HepG2 (cell line): ENCODE measurements around the gene MFSD11. TPM values are rescaled to one million over a fixed set of nuclear protein-coding genes. Genes with fewer than 3 reads are reported as not detected.

ENCODE experiments used
- AHDC1 ChIP-seq: sonication (generic); formaldehyde crosslinking; IDR thresholded peaks from 2 replicates; pipeline ENCODE4 v1.5.1; 2020; ENCODE audit warnings: mild to moderate bottlenecking, missing genetic modification reagents, borderline replicate concordance
- CBX1 ChIP-seq: IDR thresholded peaks from one replicate; pipeline ENCODE4 v1.6.1; 2016; ENCODE audit warnings: antibody characterized with exemption, low read depth
- GRHL1 ChIP-seq: sonication (generic); formaldehyde crosslinking; conservative IDR thresholded peaks from 2 replicates; pipeline ENCODE4 v1.8.0; 2022; ENCODE audit warnings: missing genetic modification reagents
- MTA1 ChIP-seq: sonication (generic); formaldehyde crosslinking; IDR thresholded peaks from 2 replicates; pipeline ENCODE4 v1.4.0; 2020; ENCODE audit warnings: missing genetic modification reagents, mild to moderate bottlenecking, borderline replicate concordance
- RFX3 ChIP-seq: IDR thresholded peaks from 2 replicates; pipeline ENCODE4 v1.6.1; 2016; ENCODE audit warnings: missing biosample characterization, missing genetic modification reagents
- TCF7 ChIP-seq: sonication (generic); IDR thresholded peaks from 2 replicates; pipeline ENCODE4 v1.6.1; 2016; ENCODE audit warnings: antibody characterized with exemption, low read depth
- ZKSCAN5 ChIP-seq: sonication (generic); formaldehyde crosslinking; IDR thresholded peaks from 2 replicates; pipeline ENCODE4 v1.5.1; 2020; ENCODE audit warnings: mild to moderate bottlenecking, missing genetic modification reagents
- ZNF121 ChIP-seq: sonication (generic); formaldehyde crosslinking; IDR thresholded peaks from 2 replicates; pipeline ENCODE4 v1.5.0; 2020; ENCODE audit warnings: mild to moderate bottlenecking, missing genetic modification reagents
- ZNF136 ChIP-seq: sonication (generic); formaldehyde crosslinking; IDR thresholded peaks from 2 replicates; pipeline ENCODE4 v1.8.1; 2022; ENCODE audit warnings: low read depth, mild to moderate bottlenecking, moderate library complexity, missing genetic modification reagents
- ZNF335 ChIP-seq: sonication (generic); formaldehyde crosslinking; IDR thresholded peaks from 2 replicates; pipeline ENCODE4 v1.4.0; 2020; ENCODE audit warnings: missing genetic modification reagents
- ZNF367 ChIP-seq: sonication (generic); formaldehyde crosslinking; IDR thresholded peaks from 2 replicates; pipeline ENCODE4 v1.4.0; 2020; ENCODE audit warnings: missing genetic modification reagents, borderline replicate concordance
- ZNF432 ChIP-seq: sonication (generic); formaldehyde crosslinking; IDR thresholded peaks from 2 replicates; pipeline ENCODE4 v1.5.0; 2020; ENCODE audit warnings: missing genetic modification reagents, mild to moderate bottlenecking, borderline replicate concordance
- ZNF597 ChIP-seq: sonication (generic); formaldehyde crosslinking; IDR thresholded peaks from 2 replicates; pipeline ENCODE4 v1.5.0; 2020; ENCODE audit warnings: missing genetic modification reagents
- ZNF768 ChIP-seq: sonication (generic); formaldehyde crosslinking; IDR thresholded peaks from 2 replicates; pipeline ENCODE4 v1.4.0; 2020; ENCODE audit warnings: missing genetic modification reagents
- ZSCAN25 ChIP-seq: sonication (generic); formaldehyde crosslinking; IDR thresholded peaks from 2 replicates; pipeline ENCODE4 v1.8.0; 2022; ENCODE audit warnings: mild to moderate bottlenecking, missing genetic modification reagents
- polyA plus RNA-seq, 8 experiments: library from polyadenylated mRNA; depleted of rRNA in 3 of 8; stranded (reverse) in 7 of 8; unstranded in 1 of 8; fragments of >200 nt; fragmentation: Illumina TruSeq in 4 of 8; extraction: Trizol in 4 of 8; gene quantifications; 2 replicates each; pipeline versions ENCODE4 v1.2.1 to v1.2.3, GENCODE V29; 2011 to 2016; ENCODE audit warnings: low read depth in 4 of 8, missing spikeins in 1 of 8, mixed read lengths in 1 of 8; ENCODE audit not compliant: insufficient read depth in 1 of 8
- total RNA-seq, 5 experiments: library from RNA; depleted of rRNA; stranded (reverse); fragments of >200 nt; fragmentation: Illumina TruSeq; extraction: Trizol; gene quantifications; 2 replicates each; pipeline ENCODE4 v1.2.3, GENCODE V29; 2016; ENCODE audit warnings: low read depth in 1 of 5
- TF ChIP-seq, protein P1 (sequence below): sonication (generic); formaldehyde crosslinking; IDR thresholded peaks from 2 replicates; pipeline ENCODE4 v1.4.0; 2020; ENCODE audit warnings: missing genetic modification reagents
- TF ChIP-seq, protein P2 (sequence below): sonication (generic); formaldehyde crosslinking; IDR thresholded peaks from 2 replicates; pipeline ENCODE4 v1.4.0; 2020; ENCODE audit warnings: mild to moderate bottlenecking, missing genetic modification reagents

MFSD11 gene
- total and polyA plus RNA-seq, 2 of the 13 experiments (the other 11 are each of a cell fraction or from before 2014, with no cell fraction given): 26.1 to 36.3 TPM

- TF ChIP-seq GRHL1 (CRISPR knock-in tag) (no peak), ZKSCAN5 (CRISPR knock-in tag) (no peak), ZNF367 (CRISPR knock-in tag) (no peak), MTA1 (peak; percentile 83; the same call in 1 of the 2 replicates), ZNF768 (CRISPR knock-in tag) (no peak), ZSCAN25 (CRISPR knock-in tag) (peak; percentile 97), ZNF432 (CRISPR knock-in tag) (no peak), CBX1 (peak; percentile 43), ZNF335 (CRISPR knock-in tag) (no peak), ZNF597 (CRISPR knock-in tag) (no peak), ZNF136 (CRISPR knock-in tag) (0 out of 2 replicates have a peak, but pooled peaks have one; percentile 84), AHDC1 (CRISPR knock-in tag) (peak; percentile 58; the same call in 1 of the 2 replicates), TCF7 (peak; percentile 53; the same call in 1 of the 2 replicates), RFX3 (no peak), ZNF121 (CRISPR knock-in tag) (no peak)
- TF ChIP-seq, protein P1, sequence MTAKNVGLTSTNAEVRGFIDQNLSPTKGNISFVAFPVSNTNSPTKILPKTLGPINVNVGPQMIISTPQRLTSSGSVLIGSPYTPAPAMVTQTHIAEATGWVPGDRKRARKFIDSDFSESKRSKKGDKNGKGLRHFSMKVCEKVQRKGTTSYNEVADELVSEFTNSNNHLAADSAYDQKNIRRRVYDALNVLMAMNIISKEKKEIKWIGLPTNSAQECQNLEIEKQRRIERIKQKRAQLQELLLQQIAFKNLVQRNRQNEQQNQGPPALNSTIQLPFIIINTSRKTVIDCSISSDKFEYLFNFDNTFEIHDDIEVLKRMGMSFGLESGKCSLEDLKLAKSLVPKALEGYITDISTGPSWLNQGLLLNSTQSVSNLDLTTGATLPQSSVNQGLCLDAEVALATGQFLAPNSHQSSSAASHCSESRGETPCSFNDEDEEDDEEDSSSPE (CRISPR knock-in tag): peak; percentile 53; the same call in 1 of the 2 replicates
- TF ChIP-seq, protein P2, sequence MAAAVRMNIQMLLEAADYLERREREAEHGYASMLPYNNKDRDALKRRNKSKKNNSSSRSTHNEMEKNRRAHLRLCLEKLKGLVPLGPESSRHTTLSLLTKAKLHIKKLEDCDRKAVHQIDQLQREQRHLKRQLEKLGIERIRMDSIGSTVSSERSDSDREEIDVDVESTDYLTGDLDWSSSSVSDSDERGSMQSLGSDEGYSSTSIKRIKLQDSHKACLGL (CRISPR knock-in tag): no peak
These were observed 37.1 kb upstream of the MFSD11 start (continued) for GRCh38 chr17:76700617-76701470.
